ENCODE measurements around the gene FAM53C.

FAM53C gene

GRCh38 chr5:138391859-138392386 lies 53.9 kb downstream of the FAM53C start:
- no peak for DNase-seq (ENCODE audit: low read depth in 3 of 3)
